Tibial nerve (tissue), 4 donors: Measurements from ENCODE around the gene SFT2D3. TPM values are rescaled to one million over a fixed set of nuclear protein-coding genes. Genes with fewer than 3 reads are reported as not detected.
A peak's percentile ranks its signal among the peaks of the same experiment; 100 is the strongest.

Experiments used
- DNase-seq, 2 donors: peaks; one replicate each; pipeline ENCODE4 v3.0.0-alpha.2; 2019; ENCODE audit warnings: low spot score in 2 of 2
- H3K27ac ChIP-seq, 4 donors: fragments of 200-600 bp; sonication (generic) in 3 of 4; one replicate each; pipeline ENCODE4 v1.5.1; 2017 to 2019; ENCODE audit warnings: mild to moderate bottlenecking in 1 of 4
- H3K27me3 ChIP-seq, 2 donors: fragments of 200-600 bp; sonication (generic) in 1 of 2; one replicate each; pipeline versions ENCODE4 v1.5.1 to v1.6.0; 2017 to 2019
- H3K36me3 ChIP-seq, 3 donors: fragments of 200-600 bp; sonication (generic); one replicate each; pipeline ENCODE4 v1.5.1; 2018 to 2019
- H3K4me1 ChIP-seq, 4 donors: fragments of 200-600 bp; sonication (generic) in 3 of 4; one replicate each; pipeline ENCODE4 v1.5.1; 2017 to 2019
- H3K4me3 ChIP-seq, 4 donors: fragments of 200-600 bp; sonication (generic) in 3 of 4; one replicate each; pipeline ENCODE4 v1.5.1; 2017 to 2019; ENCODE audit warnings: mild to moderate bottlenecking in 1 of 4, moderate library complexity in 1 of 4
- H3K9me3 ChIP-seq, 4 donors: fragments of 200-600 bp; sonication (generic) in 3 of 4; one replicate each; pipeline ENCODE4 v1.5.1; 2017 to 2019
- EP300 ChIP-seq, 2 donors: sonication (generic); formaldehyde crosslinking; IDR thresholded peaks; one replicate each; pipeline ENCODE4 v1.6.1; 2017; ENCODE audit warnings: antibody characterized with exemption in 2 of 2, mild to moderate bottlenecking in 1 of 2
- POLR2A ChIP-seq, 2 donors: fragments of 450-650 bp; IDR thresholded peaks; one replicate each; pipeline ENCODE4 v1.6.1; 2017; ENCODE audit warnings: antibody characterized with exemption in 2 of 2, mild to moderate bottlenecking in 2 of 2, moderate library complexity in 2 of 2
- WGBS, 2 donors: methylation state at CpG; one replicate each; pipeline ENCODE4 v1.1.5; 2018; 5-methylcytosine and 5-hydroxymethylcytosine counted together
- total RNA-seq, 4 donors: library from RNA; depleted of rRNA; stranded (reverse); fragments of >200 nt; gene quantifications; one replicate each; pipeline ENCODE4 v1.1.0, GENCODE V29; 2016
- TF ChIP-seq, protein P1 (sequence below), 5 experiments: fragments of 200-600 bp in 3 of 5; fragments of 450-650 bp in 2 of 5; sonication (generic) in 3 of 5; IDR thresholded peaks; one replicate each; pipeline ENCODE4 v1.5.1; 2016 to 2019; ENCODE audit warnings: antibody characterized with exemption in 5 of 5, mild to moderate bottlenecking in 3 of 5, moderate library complexity in 2 of 5

Gene SFT2D3
- total RNA-seq, 4 donors from 2014 or later, result 10.7 to 13.6 (median 12.4) TPM

GRCh38 chr2:127695491-127696472 is 5.5 kb upstream of the SFT2D3 start:
- Histone ChIP-seq H3K4me3 (peak overlapping the region; percentile 26 to 41 (median 40)), H3K27ac (peak overlapping the region; percentile 14 to 59 (median 50)), H3K4me1 (peaks cover 0 to 11% (median 2%) of the 10 kb centered on the region in 4 donors), H3K36me3 (no peaks in the 10 kb centered on the region), H3K27me3 (no peaks in the 10 kb centered on the region), H3K9me3 (peaks cover 0 to 10% (median 0%) of the 10 kb centered on the region in 4 donors)
- peak in 1 of 2 donors; percentile 15 for TF ChIP-seq EP300 (IDR thresholded peaks at IDR 0.05)
- TF ChIP-seq, protein P1, sequence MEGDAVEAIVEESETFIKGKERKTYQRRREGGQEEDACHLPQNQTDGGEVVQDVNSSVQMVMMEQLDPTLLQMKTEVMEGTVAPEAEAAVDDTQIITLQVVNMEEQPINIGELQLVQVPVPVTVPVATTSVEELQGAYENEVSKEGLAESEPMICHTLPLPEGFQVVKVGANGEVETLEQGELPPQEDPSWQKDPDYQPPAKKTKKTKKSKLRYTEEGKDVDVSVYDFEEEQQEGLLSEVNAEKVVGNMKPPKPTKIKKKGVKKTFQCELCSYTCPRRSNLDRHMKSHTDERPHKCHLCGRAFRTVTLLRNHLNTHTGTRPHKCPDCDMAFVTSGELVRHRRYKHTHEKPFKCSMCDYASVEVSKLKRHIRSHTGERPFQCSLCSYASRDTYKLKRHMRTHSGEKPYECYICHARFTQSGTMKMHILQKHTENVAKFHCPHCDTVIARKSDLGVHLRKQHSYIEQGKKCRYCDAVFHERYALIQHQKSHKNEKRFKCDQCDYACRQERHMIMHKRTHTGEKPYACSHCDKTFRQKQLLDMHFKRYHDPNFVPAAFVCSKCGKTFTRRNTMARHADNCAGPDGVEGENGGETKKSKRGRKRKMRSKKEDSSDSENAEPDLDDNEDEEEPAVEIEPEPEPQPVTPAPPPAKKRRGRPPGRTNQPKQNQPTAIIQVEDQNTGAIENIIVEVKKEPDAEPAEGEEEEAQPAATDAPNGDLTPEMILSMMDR (IDR thresholded peaks at IDR 0.05), result peak; percentile 26 to 71 (median 61)
- TF ChIP-seq POLR2A (IDR thresholded peaks at IDR 0.05), result no peak
- WGBS, 2 donors, result 27 to 48% methylated on average over 44 to 45 of the region's 52 CpGs
- peak in 1 of 2 donors; percentile 53 for DNase-seq

DNA sequence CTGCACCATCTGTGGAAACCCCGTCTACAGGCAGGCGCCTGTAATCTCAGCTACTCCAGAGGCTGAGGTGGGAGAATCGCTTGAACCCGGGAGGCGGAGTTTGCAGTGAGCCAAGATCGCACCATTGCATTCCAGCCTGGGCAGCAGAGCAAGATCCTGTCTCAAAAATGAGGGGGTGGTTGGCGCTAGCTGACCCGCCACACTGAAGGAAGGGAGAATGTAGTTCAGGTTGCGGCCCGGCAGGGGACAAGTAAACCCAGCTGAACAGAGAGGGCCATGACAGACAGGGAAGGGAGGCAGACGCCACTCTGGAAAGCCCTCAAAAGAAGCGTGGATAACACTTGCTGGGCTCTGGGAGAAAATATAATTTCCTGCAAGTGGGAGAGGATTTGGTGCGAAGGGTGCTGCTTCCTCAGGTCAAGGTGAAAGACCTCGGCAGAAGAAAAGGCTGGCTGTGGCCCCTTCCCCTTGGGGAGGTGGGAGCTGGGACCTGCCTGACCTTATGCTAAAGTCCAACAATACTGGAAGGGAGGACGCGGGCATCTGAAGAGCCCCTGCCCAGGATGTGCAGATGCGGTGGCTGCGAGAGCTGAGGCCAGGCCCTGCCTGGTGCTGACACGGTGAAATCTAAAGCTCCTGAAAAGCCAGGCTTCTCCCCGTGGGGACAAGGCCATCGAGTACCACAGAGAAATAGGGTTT is 3.7 kb upstream of the SFT2D3 start:
- H3K4me3 ChIP-seq, result no peak overlapping the region
- H3K36me3 ChIP-seq, result no peaks in the 10 kb centered on the region
- TF ChIP-seq EP300 (IDR thresholded peaks at IDR 0.05) (no peak), POLR2A (IDR thresholded peaks at IDR 0.05) (no peak)
- TF ChIP-seq, protein P1 (IDR thresholded peaks at IDR 0.05), result no peak
- no peak for DNase-seq
- H3K4me1 ChIP-seq, result peaks cover 0 to 20% (median 8%) of the 10 kb centered on the region in 4 donors
- H3K9me3 ChIP-seq, result no peaks in the 10 kb centered on the region
- no peaks in the 10 kb centered on the region for H3K27me3 ChIP-seq
- WGBS, 2 donors, result 87 to 92% methylated on average over 21 of the region's 21 CpGs
- H3K27ac ChIP-seq, result no peak overlapping the region

DNA sequence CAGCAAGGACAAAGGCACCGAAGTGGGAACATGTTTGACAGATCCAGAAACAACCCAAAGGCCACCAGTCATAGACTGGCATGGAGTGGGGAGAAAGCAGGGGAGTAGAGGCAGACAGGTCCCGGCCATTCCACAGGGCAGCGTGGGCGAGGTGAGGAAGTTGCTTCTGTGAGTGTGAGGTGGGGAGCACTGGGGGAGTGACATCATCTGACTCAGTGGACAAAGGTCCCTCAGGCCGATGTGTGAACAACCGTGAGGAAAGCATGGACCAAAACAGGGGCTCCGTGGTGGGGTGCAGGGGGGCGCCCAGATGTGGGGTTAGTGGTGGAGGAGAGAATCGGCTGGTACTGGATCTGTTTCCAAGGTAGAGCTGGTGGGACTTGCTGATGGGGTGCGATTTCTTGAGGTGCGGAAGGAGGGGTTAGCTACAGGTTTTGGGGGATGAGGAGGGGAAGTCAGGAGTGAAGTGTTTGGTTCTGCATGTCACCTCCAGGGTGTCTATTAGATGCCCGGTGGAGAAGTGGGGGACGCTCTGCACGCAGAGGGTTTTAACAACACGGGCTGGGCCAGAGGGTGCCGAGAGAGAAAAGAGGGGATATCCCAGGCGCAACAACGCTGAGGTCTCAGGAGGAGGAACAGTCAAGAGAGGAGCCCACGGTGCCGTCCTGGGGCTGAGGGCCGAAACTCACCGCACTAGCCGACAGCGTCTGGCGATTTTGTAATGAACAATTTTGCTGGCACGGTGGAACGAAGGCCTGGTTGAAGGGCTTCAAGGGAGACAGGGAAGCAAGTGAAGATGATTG is 2.5 kb upstream of the SFT2D3 start:
- H3K4me3 ChIP-seq, result no peak overlapping the region
- H3K9me3 ChIP-seq, result no peaks in the 10 kb centered on the region
- peaks cover 0 to 31% (median 20%) of the 10 kb centered on the region in 4 donors for H3K4me1 ChIP-seq
- TF ChIP-seq, protein P1 (IDR thresholded peaks at IDR 0.05), result no peak
- TF ChIP-seq POLR2A (IDR thresholded peaks at IDR 0.05) (no peak), EP300 (IDR thresholded peaks at IDR 0.05) (no peak)
- WGBS, 2 donors, result 93% methylated on average over 27 of the region's 27 CpGs
- peaks cover 0 to 5% (median 0%) of the 10 kb centered on the region in 3 donors for H3K36me3 ChIP-seq
- no peaks in the 10 kb centered on the region for H3K27me3 ChIP-seq
- no peak for DNase-seq
- H3K27ac ChIP-seq, result no peak overlapping the region

GRCh38 chr2:127700527-127701192 is 637 bp upstream of the SFT2D3 start:
- WGBS, 2 donors, result 52 to 55% methylated on average over 17 of the region's 17 CpGs
- Histone ChIP-seq H3K9me3 (no peaks in the 10 kb centered on the region), H3K27me3 (no peaks in the 10 kb centered on the region), H3K4me3 (peak overlapping the region; percentile 71 to 92 (median 78)), H3K4me1 (peaks cover 0 to 45% (median 30%) of the 10 kb centered on the region in 4 donors), H3K27ac (peak overlapping the region; percentile 84 to 98 (median 97)), H3K36me3 (peaks cover 0 to 12% (median 0%) of the 10 kb centered on the region in 3 donors)
- no peak for TF ChIP-seq EP300 (IDR thresholded peaks at IDR 0.05)
- TF ChIP-seq POLR2A (IDR thresholded peaks at IDR 0.05), result no peak
- TF ChIP-seq, protein P1 (IDR thresholded peaks at IDR 0.05), result no peak
- no peak for DNase-seq
